CD8-positive, alpha-beta memory T cell (primary cell): ENCODE data around the gene PPEF1. TPM values are rescaled to one million over a fixed set of nuclear protein-coding genes. Genes with fewer than 3 reads are reported as not detected.
"Not testable (repeated sequence)": the region's sequence is repeated elsewhere in the genome, so short reads cannot be mapped to it uniquely, and the experiment has no call there.

ENCODE experiments used
- CTCF ChIA-PET: fragments of 350-600 bp; sonication (Branson Sonifier 250); formaldehyde crosslinking; loops from one replicate; lab custom pipeline; 2021; ENCODE audit warnings: antibody characterized with exemption; lab: Charles Lee
- POLR2A ChIA-PET: fragments of 350-600 bp; sonication (Branson Sonifier 250); formaldehyde crosslinking; loops from one replicate; lab custom pipeline; 2021; ENCODE audit warnings: antibody characterized with exemption; lab: Charles Lee
- DNase-seq, 5 donors: peaks; one replicate each; pipeline versions ENCODE4 v3.0.0 to v3.0.0-alpha.2; 2020 to 2022; ENCODE audit warnings: mixed read lengths in 1 of 5
- H3K27ac ChIP-seq: one replicate; pipeline ENCODE4 v1.7.0; 2013; ENCODE audit warnings: low read depth, mild to moderate bottlenecking, low read length, moderate library complexity
- H3K27me3 ChIP-seq: 2 replicates; pipeline ENCODE4 v1.7.0; 2013; ENCODE audit warnings: low read length, mild to moderate bottlenecking; ENCODE audit not compliant: insufficient read depth, poor library complexity, severe bottlenecking
- H3K36me3 ChIP-seq: 2 replicates; pipeline ENCODE4 v1.7.0; 2013; ENCODE audit warnings: mild to moderate bottlenecking, low read length, moderate library complexity; ENCODE audit not compliant: insufficient read depth
- H3K4me1 ChIP-seq: 2 replicates; pipeline ENCODE4 v1.7.0; 2013; ENCODE audit warnings: mild to moderate bottlenecking, low read length, moderate library complexity; ENCODE audit not compliant: insufficient read depth
- H3K4me3 ChIP-seq: 2 replicates; pipeline ENCODE4 v1.7.0; 2013; ENCODE audit warnings: mild to moderate bottlenecking, low read length
- H3K9me3 ChIP-seq: 2 replicates; pipeline ENCODE4 v1.7.0; 2013; ENCODE audit warnings: mild to moderate bottlenecking, low read length
- H3K27ac Mint-ChIP-seq, 8 donors: one replicate each; pipeline ENCODE4 v1.8.0; 2020 to 2021; ENCODE audit warnings: mixed read lengths in 8 of 8, mild to moderate bottlenecking in 6 of 8, inconsistent platforms in 3 of 8, moderate library complexity in 3 of 8
- H3K27me3 Mint-ChIP-seq, 2 donors: one replicate each; pipeline ENCODE4 v1.8.0; 2020 to 2021; ENCODE audit warnings: mixed read lengths in 2 of 2, mild to moderate bottlenecking in 1 of 2, moderate library complexity in 1 of 2
- H3K36me3 Mint-ChIP-seq, 3 donors: one replicate each; pipeline ENCODE4 v1.8.0; 2020 to 2021; ENCODE audit warnings: mixed read lengths in 3 of 3, inconsistent platforms in 1 of 3, mild to moderate bottlenecking in 1 of 3
- H3K4me1 Mint-ChIP-seq, 3 donors: one replicate each; pipeline ENCODE4 v1.8.0; 2020 to 2021; ENCODE audit warnings: mixed read lengths in 3 of 3, inconsistent platforms in 1 of 3, mild to moderate bottlenecking in 1 of 3
- H3K4me3 Mint-ChIP-seq, 7 donors: one replicate each; pipeline ENCODE4 v1.8.0; 2020 to 2021; ENCODE audit warnings: mixed read lengths in 7 of 7, mild to moderate bottlenecking in 6 of 7, moderate library complexity in 4 of 7, inconsistent platforms in 2 of 7
- H3K9me3 Mint-ChIP-seq, 5 donors: one replicate each; pipeline ENCODE4 v1.8.0; 2020 to 2022; ENCODE audit warnings: mixed read lengths in 5 of 5, mild to moderate bottlenecking in 3 of 5, moderate library complexity in 2 of 5, inconsistent platforms in 1 of 5
- polyA plus RNA-seq: library from polyadenylated mRNA; unstranded; fragments of 300-500 nt; fragmentation: Illumina TruSeq; gene quantifications from one replicate; pipeline ENCODE4 v1.2.3, GENCODE V29; 2021
- total RNA-seq, 2 experiments: library from RNA; stranded (reverse); gene quantifications; one replicate each; pipeline ENCODE4 v1.2.3, GENCODE V29; 2021

Gene PPEF1
- total and polyA plus RNA-seq, 3 experiments from 2014 or later, result not detected

- no peak overlapping the region for H3K27ac ChIP-seq
- no peaks in the 10 kb centered on the region for H3K9me3 ChIP-seq
- H3K4me1 Mint-ChIP-seq, result no peaks in the 10 kb centered on the region
- no peaks in the 10 kb centered on the region for H3K27me3 Mint-ChIP-seq
- no peaks in the 10 kb centered on the region for H3K4me1 ChIP-seq
- H3K27ac Mint-ChIP-seq, result no peak overlapping the region
- ChIA-PET CTCF (no interaction called here), POLR2A (no interaction called here)
- no peak overlapping the region for H3K4me3 Mint-ChIP-seq
- no peaks in the 10 kb centered on the region for H3K36me3 Mint-ChIP-seq
- no peaks in the 10 kb centered on the region for H3K36me3 ChIP-seq
- DNase-seq, result no peak
- H3K4me3 ChIP-seq, result no peak overlapping the region
- peaks cover 0 to 2% (median 0%) of the 10 kb centered on the region in 5 donors for H3K9me3 Mint-ChIP-seq
- no peaks in the 10 kb centered on the region for H3K27me3 ChIP-seq
These were observed 125.8 kb downstream of the PPEF1 start for GRCh38 chrX:18833071-18833731.

- DNase-seq, H3K27me3 ChIP-seq, H3K27ac Mint-ChIP-seq, H3K27me3 Mint-ChIP-seq, H3K9me3 ChIP-seq, H3K27ac ChIP-seq, H3K4me3 ChIP-seq, H3K4me3 Mint-ChIP-seq, H3K36me3 ChIP-seq, H3K9me3 Mint-ChIP-seq, POLR2A ChIA-PET, H3K4me1 Mint-ChIP-seq, H3K36me3 Mint-ChIP-seq, CTCF ChIA-PET, H3K4me1 ChIP-seq: not testable (repeated sequence)
These were observed 140.5 kb downstream of the PPEF1 start for GRCh38 chrX:18847901-18848300.

- ChIA-PET CTCF (no interaction called here), POLR2A (no interaction called here)
- Mint-ChIP-seq H3K36me3 (no peaks in the 10 kb centered on the region), H3K27ac (peak overlapping the region in 2 of 8 donors; percentile 1 to 87), H3K9me3 (peaks cover 0 to 4% (median 1%) of the 10 kb centered on the region in 5 donors), H3K27me3 (peaks cover 0 to 5% of the 10 kb centered on the region in 2 donors), H3K4me1 (peaks cover 6 to 11% (median 9%) of the 10 kb centered on the region in 3 donors), H3K4me3 (no peak overlapping the region)
- Histone ChIP-seq H3K4me1 (peaks cover 16% of the 10 kb centered on the region), H3K27ac (no peak overlapping the region), H3K9me3 (no peaks in the 10 kb centered on the region), H3K4me3 (no peak overlapping the region), H3K36me3 (no peaks in the 10 kb centered on the region), H3K27me3 (no peaks in the 10 kb centered on the region)
- peak in 1 of 5 donors; percentile 5 for DNase-seq
These were observed 148.6 kb downstream of the PPEF1 start for GRCh38 chrX:18855919-18856644.

- no peaks in the 10 kb centered on the region for H3K36me3 Mint-ChIP-seq
- Histone ChIP-seq H3K36me3 (no peaks in the 10 kb centered on the region), H3K9me3 (no peaks in the 10 kb centered on the region), H3K27me3 (no peaks in the 10 kb centered on the region), H3K4me1 (peaks cover 16% of the 10 kb centered on the region), H3K27ac (no peak overlapping the region), H3K4me3 (no peak overlapping the region)
- no peak for DNase-seq
- H3K4me1 Mint-ChIP-seq, result peaks cover 6 to 11% (median 9%) of the 10 kb centered on the region in 3 donors
- H3K4me3 Mint-ChIP-seq, result no peak overlapping the region
- H3K27ac Mint-ChIP-seq, result peak overlapping the region in 2 of 8 donors; percentile 1 to 87
- peaks cover 0 to 5% of the 10 kb centered on the region in 2 donors for H3K27me3 Mint-ChIP-seq
- POLR2A ChIA-PET, result no interaction called here
- CTCF ChIA-PET, result no interaction called here
- peaks cover 0 to 4% (median 1%) of the 10 kb centered on the region in 5 donors for H3K9me3 Mint-ChIP-seq
These were observed 149.2 kb downstream of the PPEF1 start for GRCh38 chrX:18856645-18856997.

- no peak for DNase-seq
- H3K36me3 Mint-ChIP-seq, result no peaks in the 10 kb centered on the region
- no peaks in the 10 kb centered on the region for H3K9me3 ChIP-seq
- H3K4me3 ChIP-seq, result no peak overlapping the region
- no peaks in the 10 kb centered on the region for H3K4me1 ChIP-seq
- peaks cover 0 to 1% of the 10 kb centered on the region in 2 donors for H3K27me3 Mint-ChIP-seq
- H3K9me3 Mint-ChIP-seq, result peaks cover 0 to 5% (median 1%) of the 10 kb centered on the region in 5 donors
- H3K4me3 Mint-ChIP-seq, result no peak overlapping the region
- H3K27ac Mint-ChIP-seq, result no peak overlapping the region
- H3K36me3 ChIP-seq, result no peaks in the 10 kb centered on the region
- ChIA-PET POLR2A (no interaction called here), CTCF (no interaction called here)
- no peak overlapping the region for H3K27ac ChIP-seq
- H3K27me3 ChIP-seq, result no peaks in the 10 kb centered on the region
- H3K4me1 Mint-ChIP-seq, result peaks cover under 1 to 2% (median 1%) of the 10 kb centered on the region in 3 donors
These were observed 154.1 kb downstream of the PPEF1 start for GRCh38 chrX:18861511-18861910.

- Mint-ChIP-seq H3K4me1 (no peaks in the 10 kb centered on the region), H3K4me3 (no peak overlapping the region), H3K27ac (no peak overlapping the region), H3K27me3 (peaks cover 0 to 1% of the 10 kb centered on the region in 2 donors), H3K9me3 (peaks cover 0 to 3% (median 0%) of the 10 kb centered on the region in 5 donors), H3K36me3 (no peaks in the 10 kb centered on the region)
- H3K4me3 ChIP-seq, result no peak overlapping the region
- DNase-seq, result no peak
- H3K27ac ChIP-seq, result no peak overlapping the region
- no peaks in the 10 kb centered on the region for H3K27me3 ChIP-seq
- no peaks in the 10 kb centered on the region for H3K4me1 ChIP-seq
- H3K36me3 ChIP-seq, result no peaks in the 10 kb centered on the region
- ChIA-PET POLR2A (no interaction called here), CTCF (no interaction called here)
- no peaks in the 10 kb centered on the region for H3K9me3 ChIP-seq
These were observed 157.0 kb downstream of the PPEF1 start for GRCh38 chrX:18864390-18864920.

- Mint-ChIP-seq H3K27me3 (peaks cover 7 to 9% of the 10 kb centered on the region in 2 donors), H3K9me3 (peaks cover 0 to 3% (median 0%) of the 10 kb centered on the region in 5 donors), H3K27ac (no peak overlapping the region), H3K4me3 (no peak overlapping the region), H3K4me1 (peaks cover 0 to 9% (median 0%) of the 10 kb centered on the region in 3 donors), H3K36me3 (no peaks in the 10 kb centered on the region)
- H3K27ac ChIP-seq, result no peak overlapping the region
- no peak for DNase-seq
- no peak overlapping the region for H3K4me3 ChIP-seq
- ChIA-PET CTCF (no interaction called here), POLR2A (no interaction called here)
- no peaks in the 10 kb centered on the region for H3K36me3 ChIP-seq
- no peaks in the 10 kb centered on the region for H3K4me1 ChIP-seq
- H3K27me3 ChIP-seq, result no peaks in the 10 kb centered on the region
- no peaks in the 10 kb centered on the region for H3K9me3 ChIP-seq
These were observed 163.9 kb downstream of the PPEF1 start for GRCh38 chrX:18871161-18871890.

GRCh38 chrX:18871970-18872369 is 164.5 kb downstream of the PPEF1 start:
- peaks cover 0 to 3% (median 0%) of the 10 kb centered on the region in 5 donors for H3K9me3 Mint-ChIP-seq
- H3K4me1 Mint-ChIP-seq, result peaks cover 0 to 9% (median 0%) of the 10 kb centered on the region in 3 donors
- DNase-seq, result no peak
- H3K4me1 ChIP-seq, result no peaks in the 10 kb centered on the region
- H3K27me3 Mint-ChIP-seq, result peaks cover 7 to 16% of the 10 kb centered on the region in 2 donors
- no peaks in the 10 kb centered on the region for H3K36me3 Mint-ChIP-seq
- CTCF ChIA-PET, result no interaction called here
- H3K27ac ChIP-seq, result no peak overlapping the region
- no peaks in the 10 kb centered on the region for H3K9me3 ChIP-seq
- H3K36me3 ChIP-seq, result no peaks in the 10 kb centered on the region
- no peak overlapping the region for H3K4me3 ChIP-seq
- no peak overlapping the region for H3K4me3 Mint-ChIP-seq
- POLR2A ChIA-PET, result no interaction called here
- H3K27ac Mint-ChIP-seq, result no peak overlapping the region
- H3K27me3 ChIP-seq, result no peaks in the 10 kb centered on the region
